HG03139 (cell line): ENCODE results near the gene SLC38A8.

Experiments
- ATAC-seq: cut with Tn5 transposase; IDR thresholded peaks from one replicate; pipeline ENCODE4 v1.9.1; 2021; ENCODE audit not compliant: unreplicated experiment

SLC38A8 gene

GRCh38 chr16:84000989-84001642, 41.5 kb downstream of the SLC38A8 start:
- no peak for ATAC-seq

DNA sequence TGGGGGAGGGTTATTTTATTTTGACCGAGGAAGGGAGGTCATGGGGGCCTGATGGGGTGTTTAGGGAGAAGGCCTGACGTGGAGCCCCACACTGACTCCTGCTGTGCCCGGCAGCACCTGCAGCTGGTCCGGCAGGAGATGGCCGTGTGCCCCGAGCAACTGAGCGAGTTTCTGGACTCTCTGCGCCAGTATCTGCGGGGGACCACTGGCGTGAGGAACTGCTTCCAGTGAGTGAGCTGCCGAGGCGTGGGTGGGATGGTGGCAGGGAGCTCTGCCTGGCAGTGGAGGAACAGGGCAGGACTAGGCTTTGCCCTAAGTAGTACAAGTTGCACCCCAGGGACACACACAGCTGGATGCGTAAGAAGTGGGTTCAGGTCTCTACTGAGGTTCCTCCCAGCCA, 44.5 kb downstream of the SLC38A8 start:
- ATAC-seq, result no peak

GRCh38 chr16:83996481-83997252, 45.9 kb downstream of the SLC38A8 start:
- ATAC-seq, result no peak

- no peak for ATAC-seq
These were observed 46.8 kb downstream of the SLC38A8 start for GRCh38 chr16:83995754-83996153.

DNA sequence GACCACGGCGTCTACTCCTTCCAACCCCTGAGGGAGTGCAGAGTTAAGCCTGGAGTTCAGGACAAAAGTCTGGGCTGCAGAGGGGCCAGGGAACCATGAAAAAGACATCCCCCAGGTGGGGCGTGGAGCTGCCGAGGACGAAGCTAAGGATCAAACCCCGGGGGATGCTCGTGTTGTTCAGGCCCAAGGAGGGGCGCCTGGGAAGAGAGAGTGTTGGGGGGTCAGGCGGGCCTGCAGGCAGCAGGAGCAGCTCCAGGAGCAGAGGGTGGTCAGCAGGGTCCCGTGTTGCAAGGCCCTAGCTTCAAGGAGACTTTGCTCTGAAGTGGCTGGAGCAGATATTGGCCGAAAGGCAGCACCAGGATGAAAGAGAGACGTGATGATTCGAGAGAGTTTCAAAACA, 47.9 kb downstream of the SLC38A8 start:
- ATAC-seq, result no peak

DNA sequence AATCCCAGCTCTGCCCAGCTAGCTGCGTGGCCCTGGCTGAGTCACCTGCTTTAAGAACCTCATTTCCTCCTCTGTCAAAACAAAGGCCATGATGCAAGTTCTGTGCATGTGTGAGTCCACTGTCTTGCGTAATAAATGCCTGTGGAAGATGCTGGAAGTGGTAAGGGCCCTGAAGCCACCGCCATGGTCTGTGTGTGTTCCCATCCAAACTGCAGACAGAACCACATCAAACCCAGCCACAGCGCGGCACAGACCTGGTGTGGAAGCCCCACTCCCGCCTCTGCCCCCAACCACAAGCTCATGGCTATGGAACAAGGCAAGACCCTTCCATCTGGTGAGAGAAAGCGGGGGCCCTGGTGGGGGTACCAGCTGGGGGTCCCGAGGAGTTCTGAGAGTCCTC, 48.5 kb downstream of the SLC38A8 start:
- no peak for ATAC-seq

- ATAC-seq, result no peak
These were observed 50.0 kb downstream of the SLC38A8 start for GRCh38 chr16:83992624-83993023.

DNA sequence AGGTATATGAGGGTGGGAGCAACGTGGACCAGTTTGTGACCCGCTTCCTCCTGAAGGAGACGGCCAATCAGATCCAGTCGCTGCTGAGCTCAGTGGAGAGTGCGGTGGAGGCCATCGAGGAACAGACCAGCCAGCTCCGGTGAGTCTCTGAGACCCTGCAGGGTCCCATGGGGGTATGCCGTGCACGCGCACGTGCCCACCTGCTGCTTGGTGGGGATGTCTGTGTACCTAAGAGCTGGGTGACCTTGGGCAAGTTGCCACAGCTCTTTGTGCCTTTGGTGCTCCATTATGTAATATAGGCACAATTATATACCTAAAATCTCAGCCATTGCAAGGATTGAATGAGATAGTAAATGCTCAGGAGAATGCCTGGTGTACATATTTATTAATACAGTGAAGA, 52.1 kb downstream of the SLC38A8 start:
- no peak for ATAC-seq

DNA sequence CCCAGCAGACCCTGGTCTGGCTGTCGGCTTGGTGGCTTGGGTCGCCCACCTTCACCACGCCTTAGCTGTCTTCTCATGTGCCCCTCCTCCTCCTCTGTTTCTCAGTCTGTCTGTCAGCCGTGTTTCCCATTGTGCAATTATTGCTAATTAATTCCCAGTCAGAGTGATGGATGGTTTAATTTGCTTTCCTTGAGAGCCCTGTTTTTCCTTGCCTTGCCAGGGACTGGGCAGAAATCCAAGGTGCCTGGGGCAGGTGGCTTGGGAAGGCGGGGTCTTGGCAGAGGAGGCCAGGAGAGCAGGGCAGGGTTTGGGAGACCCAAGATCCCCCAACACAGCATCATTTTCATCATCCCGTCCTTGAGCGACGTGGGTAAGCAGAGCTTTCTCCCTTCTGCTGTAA, 53.3 kb downstream of the SLC38A8 start:
- ATAC-seq, result no peak

DNA sequence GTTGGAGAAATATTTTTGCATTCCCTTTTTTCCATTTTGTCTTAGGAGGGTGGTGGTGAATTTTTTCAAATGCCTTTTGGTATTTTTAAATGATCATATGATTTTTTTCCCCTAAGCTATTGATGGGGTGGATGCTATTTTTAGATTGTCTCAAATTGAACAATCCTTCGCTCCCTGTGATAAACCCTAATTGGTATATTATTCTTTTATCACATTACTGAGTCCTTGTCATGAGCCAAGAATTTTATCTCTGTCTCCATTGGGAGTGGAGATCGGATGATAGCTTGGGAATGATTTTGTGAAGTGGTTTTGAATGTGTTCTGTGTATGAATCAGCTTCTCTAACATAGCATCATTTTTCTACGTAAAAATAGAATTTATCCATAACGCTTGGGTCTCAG, 59.1 kb downstream of the SLC38A8 start:
- no peak for ATAC-seq

DNA sequence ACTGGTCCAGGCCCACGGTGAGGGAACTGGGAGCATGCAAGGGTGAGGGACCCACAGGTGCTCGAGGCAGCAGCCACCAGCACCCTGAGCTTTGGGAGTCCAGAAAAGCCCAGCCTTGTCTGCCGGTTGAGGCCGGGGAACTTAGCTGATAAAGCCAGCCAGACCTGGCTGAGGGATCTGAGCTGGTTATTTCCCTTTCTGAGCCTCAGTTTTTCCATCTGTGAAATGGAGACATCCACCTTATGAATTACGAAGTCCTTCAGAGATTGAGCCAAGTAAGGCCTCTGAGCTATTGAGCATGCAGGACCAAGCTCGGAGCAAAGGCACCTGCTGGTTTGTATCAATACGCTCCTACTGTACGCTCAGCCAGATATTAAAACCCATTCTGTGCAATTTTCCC, 60.8 kb downstream of the SLC38A8 start:
- no peak for ATAC-seq

- no peak for ATAC-seq
These were observed 61.8 kb downstream of the SLC38A8 start for GRCh38 chr16:83980794-83981193.

DNA sequence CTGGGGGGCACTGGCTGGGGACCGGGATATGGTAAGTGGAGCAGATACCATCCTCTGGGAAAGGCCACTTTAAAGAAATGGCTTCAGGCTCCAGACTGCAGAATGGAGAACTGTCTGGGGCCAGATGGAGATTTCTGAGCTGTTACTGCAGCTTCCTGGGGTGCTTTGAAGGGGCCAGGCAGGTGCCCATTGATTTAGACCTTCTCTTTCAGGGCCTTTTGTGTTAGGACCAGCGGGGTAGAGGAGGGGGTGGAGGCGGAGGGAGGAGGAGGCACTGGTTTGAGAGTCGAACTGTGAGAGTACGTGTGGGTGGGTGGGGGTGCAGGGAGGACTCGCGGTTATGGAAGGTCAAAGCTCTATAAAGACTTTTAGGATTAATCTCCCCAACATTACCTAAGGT, 63.2 kb downstream of the SLC38A8 start:
- no peak for ATAC-seq

DNA sequence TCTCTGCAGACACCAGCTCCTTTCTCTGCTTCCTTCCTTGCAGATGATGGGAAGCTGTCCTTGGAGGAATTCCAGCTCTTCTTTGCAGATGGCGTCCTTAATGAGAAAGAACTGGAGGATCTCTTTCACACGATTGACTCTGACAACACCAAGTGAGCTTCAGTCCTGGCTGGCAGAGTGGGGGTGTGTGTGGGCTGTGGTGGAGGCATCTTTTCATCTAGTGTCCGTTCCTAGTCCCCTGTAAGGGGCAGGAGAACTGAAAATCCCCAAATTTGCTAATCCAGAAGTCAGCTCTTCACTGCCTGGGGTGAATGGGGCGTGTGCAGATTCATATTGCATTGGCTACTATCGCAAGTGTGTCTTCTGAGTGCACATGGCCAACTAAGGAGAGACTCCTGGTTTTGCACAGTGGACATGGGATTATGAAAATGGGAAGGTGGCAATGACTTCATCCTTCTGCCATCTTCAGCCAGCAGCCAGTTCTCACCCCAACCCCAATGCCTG, 64.1 kb downstream of the SLC38A8 start:
- ATAC-seq, result no peak

GRCh38 chr16:83977056-83977815, 65.4 kb downstream of the SLC38A8 start:
- no peak for ATAC-seq

- no peak for ATAC-seq
These were observed 66.9 kb downstream of the SLC38A8 start for GRCh38 chr16:83975590-83976260.

DNA sequence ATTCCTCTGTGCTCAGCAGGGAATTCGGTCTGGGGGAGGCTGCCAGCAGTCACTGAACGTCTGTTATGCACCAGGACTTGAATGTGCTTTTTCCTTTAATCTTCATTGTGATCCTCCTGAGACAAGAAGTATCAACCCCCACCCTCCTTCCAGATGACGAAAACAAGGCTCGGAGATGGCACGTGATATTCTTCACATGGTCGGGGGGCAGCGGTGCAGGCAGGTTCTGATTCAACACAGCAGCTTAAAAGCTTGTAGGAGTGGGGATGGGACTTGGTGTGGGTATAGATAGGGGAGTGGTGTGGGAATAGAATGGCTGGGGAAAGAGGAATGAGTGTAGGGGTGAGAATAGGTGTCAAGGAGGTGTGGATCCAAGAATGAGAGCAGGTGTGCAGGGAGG, 68.1 kb downstream of the SLC38A8 start:
- ATAC-seq, result no peak

DNA sequence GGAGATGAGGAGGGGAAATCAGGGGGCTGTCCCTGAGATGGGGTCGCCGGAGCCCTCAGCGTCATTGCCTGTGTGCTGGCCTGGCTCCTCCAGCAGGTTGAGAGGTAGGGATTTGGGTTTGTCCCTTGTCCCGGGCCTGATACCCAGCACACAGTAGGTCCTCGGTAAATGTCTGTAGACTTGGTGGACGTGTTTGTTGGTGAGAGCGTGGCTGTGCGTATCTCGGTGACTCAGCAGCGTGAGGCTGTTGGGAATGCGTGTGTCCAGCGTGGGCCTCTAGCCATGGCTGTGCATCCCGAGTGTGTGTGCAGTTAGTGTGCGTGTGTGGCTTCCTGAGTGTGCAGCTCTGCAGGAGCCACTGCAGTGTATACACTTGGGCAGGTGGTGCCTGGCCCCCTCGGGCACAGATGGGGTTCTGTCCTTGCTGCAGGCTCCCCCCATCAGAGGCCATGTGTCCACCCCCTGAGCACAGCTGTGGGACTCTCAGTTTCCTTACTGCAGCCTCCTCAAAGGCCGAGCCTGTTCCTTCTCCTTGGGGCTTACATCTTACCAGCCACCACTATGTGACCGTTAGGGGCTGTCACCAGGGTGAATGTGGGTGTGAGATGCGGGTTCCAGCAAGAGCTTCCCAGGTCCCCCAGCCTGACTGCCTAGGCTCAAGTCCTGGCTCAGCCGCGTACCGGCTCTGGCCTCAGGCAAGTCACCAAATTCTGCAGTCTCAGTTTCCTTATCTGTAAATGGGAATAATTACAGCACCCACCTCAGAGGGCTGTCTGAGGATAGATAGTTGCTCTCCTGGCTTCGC, 68.8 kb downstream of the SLC38A8 start:
- no peak for ATAC-seq

- no peak for ATAC-seq
These were observed 69.5 kb downstream of the SLC38A8 start for GRCh38 chr16:83973077-83973476.

DNA sequence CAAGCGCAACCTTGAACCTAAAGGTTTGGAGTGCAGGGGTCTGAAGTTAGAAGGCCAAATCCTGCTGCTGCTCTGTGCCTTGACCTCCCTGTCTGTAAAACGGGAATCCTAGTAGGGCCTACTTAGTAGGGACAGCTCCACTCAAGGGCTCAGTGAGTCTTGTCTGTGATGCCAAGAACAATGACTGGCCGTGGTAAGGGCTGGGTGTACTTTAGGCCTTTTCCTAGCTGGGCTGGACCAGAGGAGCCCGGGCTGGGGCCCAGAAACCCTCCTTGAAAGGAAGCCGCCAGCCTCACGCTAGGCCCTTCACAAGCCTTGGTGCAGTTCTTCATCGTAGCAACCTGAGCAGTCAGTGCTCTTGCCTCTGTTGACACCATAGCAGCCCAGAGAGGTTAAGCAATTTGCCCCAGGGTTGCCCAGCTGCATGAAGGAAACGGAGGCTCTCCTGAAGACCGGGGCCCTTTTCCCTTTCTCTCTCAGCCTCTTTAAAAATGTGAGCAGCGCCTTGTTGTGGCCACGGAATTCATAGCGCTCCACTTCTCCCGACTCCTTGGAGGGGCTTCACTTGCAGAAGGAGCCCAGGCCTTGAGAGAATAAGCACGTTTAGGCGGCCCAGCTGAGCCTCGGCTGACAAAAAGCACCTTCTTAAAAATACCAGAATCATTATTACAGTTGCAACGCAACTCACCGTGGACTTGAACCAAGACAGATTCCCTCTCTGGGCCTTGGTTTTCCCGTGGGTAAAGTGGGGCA, 70.2 kb downstream of the SLC38A8 start:
- no peak for ATAC-seq
